ENCODE data around the gene MIEN1. TPM values are rescaled to one million over a fixed set of nuclear protein-coding genes. Genes with fewer than 3 reads are reported as not detected.

Gene MIEN1
- total RNA-seq, 4 donors from 2014 or later: 32.4 to 52.7 (median 46.4) TPM

DNA sequence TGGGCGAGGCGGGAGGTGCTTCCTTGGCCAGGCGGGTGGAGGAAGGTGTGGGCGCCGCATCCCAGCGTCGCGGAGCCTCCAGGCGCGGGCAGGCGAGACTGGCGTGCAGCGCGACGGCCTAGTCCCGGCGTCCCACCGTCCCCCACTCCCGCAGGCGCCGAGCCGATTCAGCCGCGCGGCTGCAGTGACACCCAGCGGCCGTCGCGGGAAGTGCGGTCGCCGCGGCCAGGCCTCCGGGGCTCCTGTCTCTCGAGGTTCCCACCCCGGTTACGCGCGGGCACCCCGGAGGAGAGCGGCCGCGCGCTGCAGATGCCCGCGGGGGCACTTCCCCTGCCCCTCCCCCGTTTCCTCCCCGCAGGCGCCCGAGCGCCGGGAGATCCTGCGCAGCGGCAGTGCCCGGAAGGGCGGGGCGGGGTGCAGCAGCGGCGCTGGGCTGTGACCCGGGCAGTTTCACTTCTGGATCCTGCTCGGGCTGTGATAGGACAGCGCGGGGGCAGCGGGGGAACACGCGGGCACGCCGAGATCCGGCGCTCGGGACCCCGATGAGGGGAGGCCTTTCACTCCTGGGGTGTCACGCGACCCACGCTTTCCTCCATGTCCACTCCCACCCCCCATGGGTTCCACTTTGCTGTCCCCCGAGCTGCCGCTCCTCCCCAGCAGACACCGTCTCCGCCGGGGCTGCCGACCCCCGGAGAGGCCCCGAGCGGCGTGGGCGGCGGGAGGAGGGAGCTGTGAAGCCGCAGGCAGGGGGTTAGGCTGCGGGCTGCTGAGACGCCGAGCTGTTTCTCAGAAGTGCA lies 24.0 kb upstream of the MIEN1 start:
- TF ChIP-seq, protein P1, sequence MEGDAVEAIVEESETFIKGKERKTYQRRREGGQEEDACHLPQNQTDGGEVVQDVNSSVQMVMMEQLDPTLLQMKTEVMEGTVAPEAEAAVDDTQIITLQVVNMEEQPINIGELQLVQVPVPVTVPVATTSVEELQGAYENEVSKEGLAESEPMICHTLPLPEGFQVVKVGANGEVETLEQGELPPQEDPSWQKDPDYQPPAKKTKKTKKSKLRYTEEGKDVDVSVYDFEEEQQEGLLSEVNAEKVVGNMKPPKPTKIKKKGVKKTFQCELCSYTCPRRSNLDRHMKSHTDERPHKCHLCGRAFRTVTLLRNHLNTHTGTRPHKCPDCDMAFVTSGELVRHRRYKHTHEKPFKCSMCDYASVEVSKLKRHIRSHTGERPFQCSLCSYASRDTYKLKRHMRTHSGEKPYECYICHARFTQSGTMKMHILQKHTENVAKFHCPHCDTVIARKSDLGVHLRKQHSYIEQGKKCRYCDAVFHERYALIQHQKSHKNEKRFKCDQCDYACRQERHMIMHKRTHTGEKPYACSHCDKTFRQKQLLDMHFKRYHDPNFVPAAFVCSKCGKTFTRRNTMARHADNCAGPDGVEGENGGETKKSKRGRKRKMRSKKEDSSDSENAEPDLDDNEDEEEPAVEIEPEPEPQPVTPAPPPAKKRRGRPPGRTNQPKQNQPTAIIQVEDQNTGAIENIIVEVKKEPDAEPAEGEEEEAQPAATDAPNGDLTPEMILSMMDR (IDR thresholded peaks at IDR 0.05; ENCODE audit: low read depth): no peak

DNA sequence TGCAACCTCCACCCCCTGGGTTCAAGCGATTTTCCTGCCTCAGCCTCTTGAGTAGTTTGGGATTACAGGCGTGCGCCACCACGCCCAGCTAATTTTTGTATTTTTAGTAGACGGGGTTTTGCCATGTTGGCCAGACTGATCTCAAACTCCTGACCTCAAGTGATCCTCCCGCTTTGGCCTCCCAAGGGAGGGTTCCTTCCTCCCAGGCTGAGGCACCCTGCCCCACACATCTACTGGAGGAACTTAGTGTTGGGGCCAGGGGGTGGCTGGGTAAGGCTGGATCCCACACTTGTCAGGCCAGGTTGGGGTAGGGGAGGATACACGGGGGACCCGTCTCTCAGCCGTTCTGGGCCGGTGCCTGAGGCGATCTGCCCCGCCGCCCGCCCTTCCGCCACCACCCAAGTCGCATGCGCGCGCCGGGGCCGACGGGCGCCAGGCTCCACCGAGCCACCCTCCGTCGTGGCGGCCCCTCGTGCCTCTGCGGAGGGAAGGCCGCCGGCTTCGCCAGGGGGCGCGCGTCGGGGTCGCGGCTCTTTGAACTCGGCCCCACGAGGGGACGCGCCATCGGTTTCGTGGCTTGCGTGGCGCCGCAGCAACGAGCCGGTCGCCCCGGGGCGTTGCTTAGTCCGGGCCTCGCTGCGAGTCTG lies 23.3 kb upstream of the MIEN1 start:
- TF ChIP-seq, protein P1 (IDR thresholded peaks at IDR 0.05; ENCODE audit: low read depth): no peak

DNA sequence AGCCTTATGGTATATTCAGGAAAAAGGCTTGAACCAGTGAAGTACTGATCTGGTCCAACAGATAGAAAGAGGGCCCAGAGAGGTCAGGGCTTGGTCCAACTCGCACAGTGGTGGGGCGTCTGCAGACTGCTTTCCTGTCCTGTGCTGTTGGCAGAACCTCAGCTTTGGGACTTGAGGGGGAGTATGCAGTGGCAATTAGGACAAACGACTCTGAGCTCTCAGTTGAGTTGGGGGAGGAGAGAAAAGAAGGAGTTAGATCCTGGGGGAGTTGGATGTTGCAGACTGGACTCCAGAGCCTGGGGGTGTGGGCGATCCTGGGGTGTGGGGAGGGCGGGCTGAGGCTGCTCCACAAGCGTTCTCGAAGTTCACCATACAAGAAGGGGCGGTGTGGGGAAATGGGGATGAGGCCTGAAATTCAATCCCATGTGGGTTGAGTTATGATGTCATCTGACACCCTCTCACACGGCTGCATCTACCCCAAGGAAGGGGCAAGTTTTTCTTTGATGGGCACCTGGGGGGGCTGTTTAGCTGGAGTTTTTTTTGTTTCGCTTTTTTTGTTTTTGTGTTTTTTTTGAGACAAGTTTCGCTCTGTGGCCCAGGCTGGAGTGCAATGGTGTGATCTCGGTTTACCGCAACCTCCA lies 22.0 kb upstream of the MIEN1 start:
- TF ChIP-seq, protein P1 (IDR thresholded peaks at IDR 0.05; ENCODE audit: low read depth): no peak

DNA sequence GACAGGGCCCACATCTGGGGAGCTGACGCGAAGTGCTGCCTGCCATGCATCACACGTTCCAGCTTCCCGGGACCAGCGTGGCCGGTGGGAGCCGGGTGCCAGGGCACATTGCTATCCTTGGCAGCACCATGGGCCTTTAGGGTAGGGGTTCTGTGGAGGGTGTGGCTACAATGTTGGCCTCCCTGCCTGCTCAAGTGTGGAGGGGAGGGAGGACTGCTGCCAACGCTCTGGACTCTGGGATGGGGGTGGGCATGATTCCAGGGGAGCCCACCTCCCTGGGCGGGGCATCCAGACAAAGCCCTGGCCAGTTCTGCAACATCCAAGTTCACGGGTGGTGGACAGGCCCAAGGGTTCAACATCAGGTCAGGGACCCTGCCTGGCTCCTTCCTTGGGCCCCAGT lies 21.3 kb upstream of the MIEN1 start:
- TF ChIP-seq, protein P1 (IDR thresholded peaks at IDR 0.05; ENCODE audit: low read depth): no peak

DNA sequence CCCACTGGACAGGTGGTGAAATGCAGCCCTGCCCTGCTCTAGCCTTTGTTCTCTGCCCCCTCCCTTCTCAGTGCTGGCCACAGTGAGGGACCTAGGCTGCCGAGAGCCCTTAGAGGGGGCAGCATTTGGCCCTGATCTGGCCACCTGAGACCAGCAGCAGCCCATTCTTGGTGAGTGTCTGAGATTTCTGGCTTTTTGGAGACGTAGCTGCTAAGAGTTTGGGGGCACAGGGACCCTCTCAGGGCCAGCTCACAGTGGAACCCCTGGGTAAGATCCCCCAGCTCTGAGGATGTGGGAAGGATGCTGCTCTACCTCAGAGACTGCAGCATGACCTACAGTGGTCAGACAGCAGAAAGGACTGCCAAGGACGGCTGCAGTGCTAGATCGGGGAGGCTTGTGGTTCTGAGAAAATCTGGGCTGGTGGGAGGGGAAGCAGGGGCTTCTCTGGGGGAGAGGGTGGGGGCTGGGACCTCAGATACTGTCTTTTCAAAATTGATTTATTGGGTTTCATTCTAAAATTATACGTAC lies 20.7 kb upstream of the MIEN1 start:
- TF ChIP-seq, protein P1 (IDR thresholded peaks at IDR 0.05; ENCODE audit: low read depth): no peak

DNA sequence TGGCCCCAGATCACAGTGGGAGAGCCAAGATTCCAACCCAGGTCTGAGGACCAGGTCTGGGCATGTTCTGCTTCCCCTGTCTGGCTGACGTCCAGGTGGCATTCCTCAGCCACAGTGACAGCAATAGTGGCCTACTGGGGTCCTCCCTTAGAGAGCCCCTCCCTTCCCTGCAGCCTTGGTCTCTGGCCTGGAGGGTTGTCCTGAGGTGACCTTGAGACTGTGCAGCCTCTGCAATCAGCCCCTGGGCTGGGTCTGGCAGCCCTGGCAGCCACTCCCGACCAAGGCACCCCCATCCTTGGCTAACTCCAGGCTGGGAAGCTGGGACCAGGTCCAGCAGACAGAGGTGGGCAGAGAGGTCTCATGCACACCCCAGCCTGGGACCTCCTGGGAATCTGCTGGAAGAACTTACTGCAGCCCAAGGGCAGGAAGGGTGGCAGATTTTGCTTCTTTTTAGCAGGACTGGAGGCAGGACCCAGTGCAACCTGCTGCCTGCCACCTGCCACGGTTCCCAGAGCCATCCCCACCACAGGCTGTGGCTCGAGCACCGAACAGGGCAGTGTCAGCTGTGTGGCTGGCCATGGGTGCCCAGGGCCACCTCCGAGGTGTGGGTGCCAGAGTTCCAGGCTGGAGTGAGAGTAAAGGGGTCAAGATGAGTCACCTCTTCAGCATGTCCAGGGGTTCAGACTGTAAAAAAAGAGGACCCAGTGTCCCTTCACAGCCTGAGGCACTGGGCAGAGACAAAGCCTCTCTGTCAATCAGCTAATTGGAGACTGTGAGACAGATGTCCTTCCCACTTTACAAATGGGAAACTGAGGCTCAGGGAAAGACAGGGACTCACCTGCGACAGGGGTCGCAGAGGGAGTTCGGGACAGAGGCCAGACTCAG lies 20.0 kb upstream of the MIEN1 start:
- TF ChIP-seq, protein P1 (IDR thresholded peaks at IDR 0.05; ENCODE audit: low read depth): no peak
